ENCODE results near the gene KCTD14. TPM values are rescaled to one million over a fixed set of nuclear protein-coding genes. Genes with fewer than 3 reads are reported as not detected.
A peak's percentile ranks its signal among the peaks of the same experiment; 100 is the strongest.
"Not testable (repeated sequence)": the region's sequence is repeated elsewhere in the genome, so short reads cannot be mapped to it uniquely, and the experiment has no call there.

The KCTD14 gene
- total and polyA plus RNA-seq, 7 experiments from 2014 or later: 0.19 to 0.50 (median 0.28) TPM; not detected in 4

DNA sequence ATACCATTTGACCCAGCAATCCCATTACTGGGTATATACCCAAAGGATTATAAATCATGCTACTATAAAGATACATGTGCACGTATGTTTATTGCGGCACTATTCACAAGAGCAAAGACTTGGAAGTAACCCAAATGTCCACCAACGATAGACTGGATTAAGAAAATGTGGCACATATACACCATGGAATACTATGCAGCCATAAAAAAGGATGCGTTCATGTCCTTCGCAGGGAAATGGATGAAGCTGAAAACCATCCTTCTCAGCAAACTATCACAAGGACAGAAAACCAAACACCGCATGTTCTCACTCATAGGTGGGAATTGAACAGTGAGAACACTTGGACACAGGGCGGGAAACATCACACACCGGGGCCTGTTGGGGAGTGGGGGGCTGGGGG lies 36.6 kb downstream of the KCTD14 start:
- H3K4me3 Mint-ChIP-seq; H3K9me3 Mint-ChIP-seq; H3K4me3 ChIP-seq (ENCODE audit: low read length); intact Hi-C loops (cut with micrococcal nuclease); CTCF ChIA-PET; ATAC-seq; H3K9me3 ChIP-seq (ENCODE audit: control insufficient read depth in 2 of 3, low read length in 3 of 3); DNase-seq; H3K27ac ChIP-seq (ENCODE audit: low read depth, low read length); H3K27me3 Mint-ChIP-seq; H3K27me3 ChIP-seq (ENCODE audit: control insufficient read depth in 2 of 2, insufficient read depth in 2 of 2, low read length in 2 of 2); H3K4me1 ChIP-seq (ENCODE audit: control insufficient read depth in 2 of 2, insufficient read depth in 2 of 2, low read length in 2 of 2); H3K27ac Mint-ChIP-seq: not testable (repeated sequence)
- Mint-ChIP-seq H3K4me1 (peaks cover 11 to 55% (median 34%) of the 10 kb centered on the region in 7 donors), H3K36me3 (peaks cover 16 to 66% (median 55%) of the 10 kb centered on the region in 5 donors)
- H3K36me3 ChIP-seq (ENCODE audit: control insufficient read depth in 2 of 3, insufficient read depth in 3 of 3, low read length in 3 of 3): peaks cover 0 to 62% (median 10%) of the 10 kb centered on the region in 3 experiments
- POLR2A ChIA-PET: interaction anchor here (0.6 kb wide), 1 partner anchor 450 kb away, joined by 3 read pairs; no protein-coding TSS in a partner anchor

DNA sequence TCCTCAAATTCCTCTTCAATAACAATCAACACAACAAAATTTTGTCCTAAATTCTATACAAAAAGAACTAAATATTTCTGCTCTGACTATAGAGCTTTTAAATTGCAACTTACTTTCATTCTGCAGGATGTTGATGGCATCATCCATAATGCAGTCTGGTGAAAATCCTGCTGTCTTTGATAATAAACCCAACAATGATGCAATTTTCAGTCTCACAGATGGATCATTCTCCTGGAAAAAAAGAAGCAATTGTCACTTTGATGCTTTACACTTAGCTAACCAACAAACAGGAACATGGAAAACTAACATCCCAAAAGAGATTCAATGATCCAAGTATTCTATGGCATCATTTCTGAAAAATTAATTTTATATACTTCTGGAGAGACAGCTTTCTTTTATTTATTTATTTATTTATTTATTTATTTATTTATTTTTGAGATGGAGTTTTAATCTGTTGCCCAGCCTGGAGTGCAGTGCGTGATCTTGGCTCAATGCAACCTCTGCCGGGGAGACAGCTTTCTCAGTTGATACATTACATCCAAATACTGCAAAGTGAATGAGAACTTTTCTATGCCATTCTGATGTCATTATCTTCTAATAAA lies 41.6 kb downstream of the KCTD14 start:
- H3K27ac Mint-ChIP-seq: no peak overlapping the region
- DNase-seq (no peak), ATAC-seq (no peak)
- no peaks in the 10 kb centered on the region for H3K27me3 ChIP-seq (ENCODE audit: control insufficient read depth in 2 of 2, insufficient read depth in 2 of 2, low read length in 2 of 2)
- peaks cover 10 to 63% (median 17%) of the 10 kb centered on the region in 3 experiments for H3K36me3 ChIP-seq (ENCODE audit: control insufficient read depth in 2 of 3, insufficient read depth in 3 of 3, low read length in 3 of 3)
- H3K36me3 Mint-ChIP-seq: peaks cover 25 to 62% (median 50%) of the 10 kb centered on the region in 5 donors
- POLR2A ChIA-PET: interaction anchor here (0.6 to 0.8 kb wide), 4 partner anchors 158 to 315 kb away, joined by 3 to 4 read pairs (median 3); partner anchors contain the start of gene ALG8
- CTCF ChIA-PET: interaction anchor here (0.6 kb wide), 1 partner anchor 211 kb away, joined by 3 read pairs; no protein-coding TSS in a partner anchor
- no peaks in the 10 kb centered on the region for H3K4me1 ChIP-seq (ENCODE audit: control insufficient read depth in 2 of 2, insufficient read depth in 2 of 2, low read length in 2 of 2)
- intact Hi-C loops (cut with micrococcal nuclease): no loop called here
- H3K9me3 ChIP-seq (ENCODE audit: control insufficient read depth in 2 of 3, low read length in 3 of 3): no peaks in the 10 kb centered on the region
- peaks cover 12 to 44% (median 21%) of the 10 kb centered on the region in 7 donors for H3K4me1 Mint-ChIP-seq
- H3K9me3 Mint-ChIP-seq: peaks cover 0 to 4% (median 0%) of the 10 kb centered on the region in 11 donors
- H3K4me3 Mint-ChIP-seq: no peak overlapping the region
- no peaks in the 10 kb centered on the region for H3K27me3 Mint-ChIP-seq
- no peak overlapping the region for H3K4me3 ChIP-seq (ENCODE audit: low read length)
- no peak overlapping the region for H3K27ac ChIP-seq (ENCODE audit: low read depth, low read length)

DNA sequence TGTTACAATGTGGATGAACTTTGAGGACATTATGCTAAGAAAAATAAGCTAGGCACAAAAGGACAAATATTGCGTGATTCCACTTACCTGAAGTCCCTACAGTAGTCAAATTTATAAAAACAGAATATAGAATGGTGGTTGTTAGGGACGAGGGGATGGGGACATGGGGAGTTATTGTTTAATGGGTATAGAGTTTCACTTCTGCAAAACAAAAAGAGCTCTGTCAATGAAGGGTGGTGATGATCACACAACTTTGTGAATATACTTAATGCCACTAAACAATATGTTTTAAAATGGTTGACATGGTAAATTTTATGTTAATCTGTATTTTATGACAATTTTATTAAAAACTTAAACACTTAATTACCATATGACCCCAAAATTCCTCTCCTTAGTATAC lies 54.7 kb downstream of the KCTD14 start:
- no peak for ATAC-seq
- Histone ChIP-seq H3K27ac (ENCODE audit: low read depth, low read length) (no peak overlapping the region), H3K4me3 (ENCODE audit: low read length) (no peak overlapping the region), H3K27me3 (ENCODE audit: control insufficient read depth in 2 of 2, insufficient read depth in 2 of 2, low read length in 2 of 2) (no peaks in the 10 kb centered on the region), H3K4me1 (ENCODE audit: control insufficient read depth in 2 of 2, insufficient read depth in 2 of 2, low read length in 2 of 2) (no peaks in the 10 kb centered on the region), H3K36me3 (ENCODE audit: control insufficient read depth in 2 of 3, insufficient read depth in 3 of 3, low read length in 3 of 3) (peaks cover 0 to 19% (median 4%) of the 10 kb centered on the region in 3 experiments), H3K9me3 (ENCODE audit: control insufficient read depth in 2 of 3, low read length in 3 of 3) (no peaks in the 10 kb centered on the region)
- peaks cover 6 to 40% (median 10%) of the 10 kb centered on the region in 5 donors for H3K36me3 Mint-ChIP-seq
- no peaks in the 10 kb centered on the region for H3K9me3 Mint-ChIP-seq
- intact Hi-C loops (cut with micrococcal nuclease): no loop called here
- H3K4me1 Mint-ChIP-seq: no peaks in the 10 kb centered on the region
- ChIA-PET CTCF (no interaction called here), POLR2A (no interaction called here)
- no peak overlapping the region for H3K4me3 Mint-ChIP-seq
- no peak overlapping the region for H3K27ac Mint-ChIP-seq
- H3K27me3 Mint-ChIP-seq: no peaks in the 10 kb centered on the region
- DNase-seq: no peak

DNA sequence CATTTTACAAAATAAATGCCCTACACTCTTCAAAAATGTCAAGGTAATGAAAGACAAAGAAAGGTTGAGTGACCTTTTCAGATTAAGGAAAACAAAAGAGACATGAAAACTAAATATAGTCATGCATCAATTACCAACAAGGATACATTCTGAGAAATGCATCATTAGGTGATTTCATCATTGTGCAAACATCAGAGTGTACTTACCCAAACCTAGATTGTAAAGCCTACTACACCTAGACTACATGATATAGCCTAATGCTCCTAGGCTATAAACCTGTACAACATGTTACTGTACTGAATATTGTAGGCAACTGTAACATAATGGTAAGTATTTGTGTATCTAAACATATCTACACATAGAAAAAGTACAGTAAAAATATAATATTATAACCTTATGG lies 55.3 kb downstream of the KCTD14 start:
- CTCF ChIA-PET: no interaction called here
- intact Hi-C loops (cut with micrococcal nuclease): no loop called here
- no peaks in the 10 kb centered on the region for H3K4me1 Mint-ChIP-seq
- H3K27ac Mint-ChIP-seq: no peak overlapping the region
- H3K9me3 ChIP-seq (ENCODE audit: control insufficient read depth in 2 of 3, low read length in 3 of 3): no peaks in the 10 kb centered on the region
- ATAC-seq (no peak), DNase-seq (no peak)
- no peaks in the 10 kb centered on the region for H3K27me3 ChIP-seq (ENCODE audit: control insufficient read depth in 2 of 2, insufficient read depth in 2 of 2, low read length in 2 of 2)
- no peaks in the 10 kb centered on the region for H3K9me3 Mint-ChIP-seq
- no peaks in the 10 kb centered on the region for H3K27me3 Mint-ChIP-seq
- no peak overlapping the region for H3K4me3 ChIP-seq (ENCODE audit: low read length)
- H3K4me1 ChIP-seq (ENCODE audit: control insufficient read depth in 2 of 2, insufficient read depth in 2 of 2, low read length in 2 of 2): no peaks in the 10 kb centered on the region
- H3K4me3 Mint-ChIP-seq: no peak overlapping the region
- POLR2A ChIA-PET: no interaction called here
- peaks cover 0 to 19% (median 4%) of the 10 kb centered on the region in 3 experiments for H3K36me3 ChIP-seq (ENCODE audit: control insufficient read depth in 2 of 3, insufficient read depth in 3 of 3, low read length in 3 of 3)
- no peak overlapping the region for H3K27ac ChIP-seq (ENCODE audit: low read depth, low read length)
- peaks cover 6 to 34% (median 10%) of the 10 kb centered on the region in 5 donors for H3K36me3 Mint-ChIP-seq

DNA sequence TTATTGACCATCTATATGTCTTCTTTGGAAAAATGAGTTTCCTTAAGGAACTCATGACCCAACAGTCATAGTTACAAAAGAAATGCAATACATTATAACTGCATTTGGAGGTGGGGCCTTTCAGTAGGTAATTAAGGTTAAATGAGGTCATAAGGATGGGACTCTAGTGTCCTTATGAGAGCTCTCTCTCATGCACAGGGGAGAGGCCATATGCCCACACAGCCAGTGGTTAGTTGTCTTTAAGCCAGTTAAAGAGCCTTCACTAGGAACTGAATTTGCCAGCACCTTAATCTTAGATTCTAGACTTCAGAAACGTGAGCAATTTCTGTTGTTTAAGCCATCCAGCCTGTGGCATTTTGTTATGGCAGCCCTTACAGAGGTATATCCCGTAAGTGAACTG lies 56.0 kb downstream of the KCTD14 start:
- Mint-ChIP-seq H3K4me1 (no peaks in the 10 kb centered on the region), H3K4me3 (no peak overlapping the region), H3K27ac (no peak overlapping the region), H3K9me3 (no peaks in the 10 kb centered on the region), H3K27me3 (no peaks in the 10 kb centered on the region), H3K36me3 (peaks cover 6 to 31% (median 10%) of the 10 kb centered on the region in 5 donors)
- no peaks in the 10 kb centered on the region for H3K27me3 ChIP-seq (ENCODE audit: control insufficient read depth in 2 of 2, insufficient read depth in 2 of 2, low read length in 2 of 2)
- POLR2A ChIA-PET: no interaction called here
- H3K27ac ChIP-seq (ENCODE audit: low read depth, low read length): no peak overlapping the region
- DNase-seq: no peak
- peaks cover 0 to 19% (median 4%) of the 10 kb centered on the region in 3 experiments for H3K36me3 ChIP-seq (ENCODE audit: control insufficient read depth in 2 of 3, insufficient read depth in 3 of 3, low read length in 3 of 3)
- CTCF ChIA-PET: no interaction called here
- H3K4me3 ChIP-seq (ENCODE audit: low read length): no peak overlapping the region
- no peaks in the 10 kb centered on the region for H3K9me3 ChIP-seq (ENCODE audit: control insufficient read depth in 2 of 3, low read length in 3 of 3)
- intact Hi-C loops (cut with micrococcal nuclease): no loop called here
- H3K4me1 ChIP-seq (ENCODE audit: control insufficient read depth in 2 of 2, insufficient read depth in 2 of 2, low read length in 2 of 2): no peaks in the 10 kb centered on the region
- ATAC-seq: no peak

DNA sequence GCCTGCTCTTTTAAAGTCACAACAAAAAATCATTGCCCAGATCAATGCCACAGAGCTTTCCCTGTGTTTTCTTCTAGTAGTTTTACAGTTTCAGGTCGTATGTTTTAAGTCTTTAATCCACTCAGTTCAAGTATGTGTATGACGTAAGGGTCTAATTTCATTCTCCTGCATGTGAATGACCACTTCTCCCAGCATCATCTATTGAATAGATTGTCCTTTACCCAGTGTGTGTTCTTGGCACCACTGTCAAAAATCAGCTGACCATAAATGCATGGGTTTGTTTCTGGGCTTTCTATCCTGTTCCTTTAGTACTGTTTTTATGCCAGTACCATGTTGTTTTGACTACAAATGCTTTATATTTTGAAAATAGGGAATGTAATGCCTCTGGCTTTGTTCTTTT lies 56.7 kb downstream of the KCTD14 start:
- intact Hi-C loops (cut with micrococcal nuclease): no loop called here
- no peak overlapping the region for H3K4me3 ChIP-seq (ENCODE audit: low read length)
- Mint-ChIP-seq H3K36me3 (peaks cover 6 to 28% (median 10%) of the 10 kb centered on the region in 5 donors), H3K27me3 (no peaks in the 10 kb centered on the region), H3K4me1 (no peaks in the 10 kb centered on the region), H3K9me3 (peaks cover 0 to 1% (median 0%) of the 10 kb centered on the region in 11 donors), H3K4me3 (no peak overlapping the region), H3K27ac (peak overlapping the region in 1 of 9 donors; percentile 3)
- DNase-seq (no peak), ATAC-seq (no peak)
- ChIA-PET POLR2A (interaction anchor here (0.7 kb wide), 1 partner anchor 540 kb away, joined by 3 read pairs; no protein-coding TSS in a partner anchor), CTCF (no interaction called here)
- no peaks in the 10 kb centered on the region for H3K27me3 ChIP-seq (ENCODE audit: control insufficient read depth in 2 of 2, insufficient read depth in 2 of 2, low read length in 2 of 2)
- peaks cover 0 to 18% (median 4%) of the 10 kb centered on the region in 3 experiments for H3K36me3 ChIP-seq (ENCODE audit: control insufficient read depth in 2 of 3, insufficient read depth in 3 of 3, low read length in 3 of 3)
- no peaks in the 10 kb centered on the region for H3K4me1 ChIP-seq (ENCODE audit: control insufficient read depth in 2 of 2, insufficient read depth in 2 of 2, low read length in 2 of 2)
- no peak overlapping the region for H3K27ac ChIP-seq (ENCODE audit: low read depth, low read length)
- H3K9me3 ChIP-seq (ENCODE audit: control insufficient read depth in 2 of 3, low read length in 3 of 3): no peaks in the 10 kb centered on the region
